GM23338 (cell line): Measurements from ENCODE around the gene BDKRB1.
A peak's percentile ranks its signal among the peaks of the same experiment; 100 is the strongest.

Source experiments
- CTCF ChIP-seq, 2 experiments: fragments of 200-600 bp in 1 of 2; sonication (generic) in 1 of 2; conservative IDR thresholded peaks; 2 replicates each; pipeline versions ENCODE4 v1.5.1 to v1.6.1; 2016 to 2017; ENCODE audit warnings: antibody characterized with exemption in 2 of 2, low read depth in 2 of 2, mild to moderate bottlenecking in 2 of 2, moderate library complexity in 1 of 2
- EZH2 ChIP-seq: fragments of 200-600 bp; sonication (generic); IDR thresholded peaks from one replicate; pipeline ENCODE4 v1.8.0; 2017; ENCODE audit warnings: antibody characterized with exemption, mild to moderate bottlenecking, low read depth; ENCODE audit not compliant: unreplicated experiment
- TF ChIP-seq, protein P1 (sequence below): IDR thresholded peaks from one replicate; pipeline ENCODE4 v1.6.1; 2018; ENCODE audit warnings: antibody characterized with exemption; ENCODE audit not compliant: unreplicated experiment

DNA sequence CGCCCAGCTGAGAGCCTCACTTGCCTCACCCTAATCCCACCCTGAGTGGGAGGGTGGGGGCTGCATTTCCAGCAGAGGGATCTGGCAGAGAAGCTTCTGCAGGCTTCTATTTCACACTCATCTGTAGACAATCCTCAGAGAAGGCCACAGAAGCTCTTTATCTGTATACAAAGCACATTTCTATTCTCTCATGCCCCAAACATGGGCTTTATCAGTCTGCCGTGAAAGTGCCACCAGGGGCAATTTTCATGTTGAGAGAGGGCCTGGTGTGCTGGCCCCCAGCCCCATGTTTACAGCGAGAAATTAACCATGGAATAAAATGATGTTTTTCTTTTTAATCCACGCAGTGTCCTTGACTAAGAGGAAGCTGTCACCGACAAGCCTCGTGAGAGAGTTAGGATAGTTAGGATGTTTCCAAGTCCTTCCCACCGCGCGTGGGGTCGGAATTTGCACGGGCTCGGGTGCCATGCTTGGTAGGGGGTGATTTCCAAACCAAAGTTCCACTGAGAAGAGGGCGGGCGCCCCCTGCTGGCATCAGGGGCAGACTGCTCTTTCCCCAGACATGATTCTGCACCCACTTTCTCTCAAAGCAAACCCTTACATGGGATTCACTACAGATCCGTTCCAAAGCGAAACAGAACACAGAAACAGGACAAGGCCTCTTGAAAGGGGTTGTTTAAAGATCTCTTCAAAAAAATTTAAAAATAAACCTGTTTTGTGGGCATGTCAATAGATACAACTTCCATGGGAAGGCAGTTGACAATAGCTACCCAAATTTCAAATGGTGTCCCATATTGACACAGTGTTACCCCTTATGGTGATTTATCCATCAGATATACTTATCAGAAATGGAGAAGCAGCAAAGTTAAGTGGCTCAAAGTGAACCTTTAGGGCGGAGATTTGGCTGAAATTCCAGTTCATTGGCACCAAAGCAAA is 19.4 kb downstream of the BDKRB1 start:
- TF ChIP-seq CTCF (conservative IDR thresholded peaks at IDR 0.05; ENCODE audit: low read depth in 2 of 2) (peak; percentile 90 to 92), EZH2 (no peak)
- TF ChIP-seq, protein P1, sequence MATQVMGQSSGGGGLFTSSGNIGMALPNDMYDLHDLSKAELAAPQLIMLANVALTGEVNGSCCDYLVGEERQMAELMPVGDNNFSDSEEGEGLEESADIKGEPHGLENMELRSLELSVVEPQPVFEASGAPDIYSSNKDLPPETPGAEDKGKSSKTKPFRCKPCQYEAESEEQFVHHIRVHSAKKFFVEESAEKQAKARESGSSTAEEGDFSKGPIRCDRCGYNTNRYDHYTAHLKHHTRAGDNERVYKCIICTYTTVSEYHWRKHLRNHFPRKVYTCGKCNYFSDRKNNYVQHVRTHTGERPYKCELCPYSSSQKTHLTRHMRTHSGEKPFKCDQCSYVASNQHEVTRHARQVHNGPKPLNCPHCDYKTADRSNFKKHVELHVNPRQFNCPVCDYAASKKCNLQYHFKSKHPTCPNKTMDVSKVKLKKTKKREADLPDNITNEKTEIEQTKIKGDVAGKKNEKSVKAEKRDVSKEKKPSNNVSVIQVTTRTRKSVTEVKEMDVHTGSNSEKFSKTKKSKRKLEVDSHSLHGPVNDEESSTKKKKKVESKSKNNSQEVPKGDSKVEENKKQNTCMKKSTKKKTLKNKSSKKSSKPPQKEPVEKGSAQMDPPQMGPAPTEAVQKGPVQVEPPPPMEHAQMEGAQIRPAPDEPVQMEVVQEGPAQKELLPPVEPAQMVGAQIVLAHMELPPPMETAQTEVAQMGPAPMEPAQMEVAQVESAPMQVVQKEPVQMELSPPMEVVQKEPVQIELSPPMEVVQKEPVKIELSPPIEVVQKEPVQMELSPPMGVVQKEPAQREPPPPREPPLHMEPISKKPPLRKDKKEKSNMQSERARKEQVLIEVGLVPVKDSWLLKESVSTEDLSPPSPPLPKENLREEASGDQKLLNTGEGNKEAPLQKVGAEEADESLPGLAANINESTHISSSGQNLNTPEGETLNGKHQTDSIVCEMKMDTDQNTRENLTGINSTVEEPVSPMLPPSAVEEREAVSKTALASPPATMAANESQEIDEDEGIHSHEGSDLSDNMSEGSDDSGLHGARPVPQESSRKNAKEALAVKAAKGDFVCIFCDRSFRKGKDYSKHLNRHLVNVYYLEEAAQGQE, result no peak
